IMR-90 (cell line): ENCODE data around the gene ALAD. TPM values are rescaled to one million over a fixed set of nuclear protein-coding genes. Genes with fewer than 3 reads are reported as not detected.

Source experiments
- ATAC-seq: fragments of 200-7000 bp; cut with Tn5 transposase; 2 replicates; pipeline ENCODE4 v1.9.1; 2020; ENCODE audit warnings: low read depth, mild to moderate bottlenecking, moderate library complexity
- BruUV-seq: library from RNA; stranded (reverse); fragments of 400-500 nt; replicated peaks from 2 replicates; lab custom pipeline; 2021; lab: Mats Ljungman, UMichigan
- CTCF ChIA-PET: fragments of 300-600 bp; formaldehyde crosslinking; extraction: SDS; loops from one replicate; lab custom pipeline; 2021; ENCODE audit warnings: antibody characterized with exemption; lab: Yijun Ruan, JAX
- POLR2A ChIA-PET: fragments of 300-600 bp; sonication (Branson Sonifier 250); formaldehyde crosslinking; loops from one replicate; lab custom pipeline; 2022; ENCODE audit warnings: antibody characterized with exemption; ENCODE audit not compliant: unreplicated experiment; lab: Charles Lee
- DNase-seq: peaks from one replicate; pipeline ENCODE4 v3.0.0; 2013
- H2AFZ ChIP-seq: replicated peaks from 2 replicates; pipeline ENCODE3; 2013; ENCODE audit warnings: low read length, mild to moderate bottlenecking; ENCODE audit not compliant: poor library complexity
- H2AK5ac ChIP-seq: 2 replicates; pipeline ENCODE4 v1.6.1; 2013; ENCODE audit warnings: low read depth, low read length, inconsistent platforms
- H2AK9ac ChIP-seq: replicated peaks from 2 replicates; pipeline ENCODE3; 2013; ENCODE audit warnings: mild to moderate bottlenecking, low read depth, low read length, moderate library complexity; ENCODE audit not compliant: poor library complexity
- H2BK120ac ChIP-seq: 2 replicates; pipeline ENCODE4 v1.6.1; 2013; ENCODE audit warnings: low read depth, low read length, inconsistent platforms
- H2BK15ac ChIP-seq: 3 replicates; pipeline ENCODE4 v1.6.1; 2013; ENCODE audit warnings: low read depth, low read length, inconsistent platforms
- H2BK20ac ChIP-seq: 2 replicates; pipeline ENCODE4 v1.6.1; 2013; ENCODE audit warnings: low read depth, mild to moderate bottlenecking, inconsistent platforms, low read length, moderate library complexity
- H2BK5ac ChIP-seq: 2 replicates; pipeline ENCODE4 v1.6.1; 2013; ENCODE audit warnings: mild to moderate bottlenecking, low read depth, low read length, inconsistent platforms; ENCODE audit not compliant: poor library complexity, severe bottlenecking
- H3K14ac ChIP-seq: replicated peaks from 2 replicates; pipeline ENCODE4 v1.6.1; 2013; ENCODE audit warnings: low read depth, low read length, inconsistent platforms
- H3K18ac ChIP-seq: 2 replicates; pipeline ENCODE4 v1.6.1; 2013; ENCODE audit warnings: low read depth, low read length, control low read depth
- H3K23ac ChIP-seq: 2 replicates; pipeline ENCODE4 v1.6.1; 2013; ENCODE audit warnings: low read depth, low read length, inconsistent platforms
- H3K27ac ChIP-seq: 2 replicates; pipeline ENCODE4 v1.5.1; 2013; ENCODE audit warnings: mild to moderate bottlenecking, control low read depth, low read length; ENCODE audit not compliant: insufficient read depth
- H3K27me3 ChIP-seq: 2 replicates; pipeline ENCODE4 v1.6.1; 2013; ENCODE audit warnings: low read length; ENCODE audit not compliant: control insufficient read depth, insufficient read depth
- H3K36me3 ChIP-seq: 2 replicates; pipeline ENCODE4 v1.6.1; 2013; ENCODE audit warnings: low read length, mixed read lengths; ENCODE audit not compliant: control insufficient read depth, insufficient read depth
- H3K4ac ChIP-seq: 2 replicates; pipeline ENCODE4 v1.6.1; 2013; ENCODE audit warnings: low read depth, low read length, inconsistent platforms
- H3K4me1 ChIP-seq: 2 replicates; pipeline ENCODE4 v1.6.1; 2013; ENCODE audit warnings: low read length, mixed read lengths; ENCODE audit not compliant: control insufficient read depth, insufficient read depth
- H3K4me2 ChIP-seq: 2 replicates; pipeline ENCODE4 v1.6.1; 2013; ENCODE audit warnings: low read depth, mild to moderate bottlenecking, control low read depth, low read length, moderate library complexity
- H3K4me3 ChIP-seq: 2 replicates; pipeline ENCODE4 v1.5.1; 2013; ENCODE audit warnings: low read depth, mild to moderate bottlenecking, control low read depth, low read length, moderate library complexity; ENCODE audit not compliant: insufficient read depth
- H3K56ac ChIP-seq: 2 replicates; pipeline ENCODE4 v1.6.1; 2013; ENCODE audit warnings: low read length, inconsistent platforms; ENCODE audit not compliant: insufficient read depth; ENCODE audit errors: extremely low read depth
- H3K79me1 ChIP-seq, 2 experiments: 2 replicates each; pipeline ENCODE4 v1.6.1; 2013; ENCODE audit warnings: low read length in 2 of 2, inconsistent platforms in 1 of 2, low read depth in 1 of 2
- H3K9ac ChIP-seq: 2 replicates; pipeline ENCODE4 v1.6.1; 2013; ENCODE audit warnings: low read depth, low read length, control low read depth
- H3K9me1 ChIP-seq: 2 replicates; pipeline ENCODE4 v1.6.1; 2013; ENCODE audit warnings: low read length, inconsistent platforms; ENCODE audit not compliant: insufficient read depth
- H3K9me3 ChIP-seq: 2 replicates; pipeline ENCODE4 v1.6.1; 2013; ENCODE audit warnings: low read length; ENCODE audit not compliant: control insufficient read depth, insufficient read depth
- H4K20me1 ChIP-seq: 2 replicates; pipeline ENCODE4 v1.6.1; 2013; ENCODE audit warnings: low read length, inconsistent platforms; ENCODE audit not compliant: insufficient read depth
- H4K5ac ChIP-seq: 2 replicates; pipeline ENCODE4 v1.6.1; 2013; ENCODE audit warnings: mild to moderate bottlenecking, low read depth, low read length, control low read depth
- H4K8ac ChIP-seq, 2 experiments: 2 replicates each; pipeline ENCODE4 v1.6.1; 2013; ENCODE audit warnings: low read depth in 2 of 2, low read length in 2 of 2, control low read depth in 1 of 2, inconsistent platforms in 1 of 2
- H4K91ac ChIP-seq: 2 replicates; pipeline ENCODE4 v1.6.1; 2013; ENCODE audit warnings: low read depth, low read length, inconsistent platforms; ENCODE audit not compliant: insufficient read depth
- BHLHE40 ChIP-seq: fragments of 150-350 bp; IDR thresholded peaks from 2 replicates; pipeline ENCODE4 v1.6.1; 2016; ENCODE audit warnings: mild to moderate bottlenecking, low read depth, low read length
- CEBPB ChIP-seq: IDR thresholded peaks from 2 replicates; pipeline ENCODE4 v1.6.1; 2012; ENCODE audit warnings: low read depth, low read length, improper control_type of control experiment
- CHD1 ChIP-seq: IDR thresholded peaks from 2 replicates; pipeline ENCODE4 v1.6.1; 2012; ENCODE audit warnings: low read depth, low read length, improper control_type of control experiment
- FOS ChIP-seq: fragments of 150-350 bp; IDR thresholded peaks from 2 replicates; pipeline ENCODE4 v1.6.1; 2016; ENCODE audit warnings: low read depth, low read length
- MAFK ChIP-seq: IDR thresholded peaks from 2 replicates; pipeline ENCODE4 v1.6.1; 2012; ENCODE audit warnings: low read depth, low read length, improper control_type of control experiment
- MAZ ChIP-seq: IDR thresholded peaks from 2 replicates; pipeline ENCODE4 v1.6.1; 2012; ENCODE audit warnings: low read depth, mild to moderate bottlenecking, low read length, improper control_type of control experiment, moderate library complexity, borderline replicate concordance
- MXI1 ChIP-seq: IDR thresholded peaks from 2 replicates; pipeline ENCODE4 v1.6.1; 2012; ENCODE audit warnings: low read depth, mild to moderate bottlenecking, low read length, moderate library complexity, borderline replicate concordance
- NFE2L2 ChIP-seq: fragments of 150-350 bp; IDR thresholded peaks from 2 replicates; pipeline ENCODE4 v1.6.1; 2016; ENCODE audit warnings: low read depth, mild to moderate bottlenecking, low read length
- POLR2A ChIP-seq: IDR thresholded peaks from 2 replicates; pipeline ENCODE4 v1.6.1; 2012; ENCODE audit warnings: mild to moderate bottlenecking, low read depth, low read length
- RAD21 ChIP-seq: IDR thresholded peaks from 2 replicates; pipeline ENCODE4 v1.6.1; 2012; ENCODE audit warnings: low read length, improper control_type of control experiment
- RCOR1 ChIP-seq: IDR thresholded peaks from 2 replicates; pipeline ENCODE4 v1.6.1; 2012; ENCODE audit warnings: mild to moderate bottlenecking, low read length, improper control_type of control experiment; ENCODE audit not compliant: insufficient replicate concordance
- RFX5 ChIP-seq: IDR thresholded peaks from 2 replicates; pipeline ENCODE4 v1.8.0; 2012; ENCODE audit warnings: low read depth, mild to moderate bottlenecking, low read length, moderate library complexity
- SMC3 ChIP-seq: fragments of 150-350 bp; IDR thresholded peaks from 2 replicates; pipeline ENCODE4 v1.6.1; 2016; ENCODE audit warnings: low read depth, mild to moderate bottlenecking, antibody characterized with exemption, low read length, moderate library complexity
- WGBS, 2 experiments: methylation state at CpG; one replicate each; pipeline versions ENCODE4 v1.1.5 to v1.1.7; 2013; ENCODE audit warnings: missing lambda C conversion rate in 2 of 2; ENCODE audit not compliant: insufficient read length in 1 of 2; ENCODE audit errors: extremely low coverage in 2 of 2; 5-methylcytosine and 5-hydroxymethylcytosine counted together
- dilution Hi-C: fragments of 300-500 bp; cut with HindIII; formaldehyde crosslinking; loops from one replicate; pipeline ENCODE4 v1.14.3; 2018; ENCODE audit warnings: low sequenced_read_pairs; ENCODE audit not compliant: unreplicated experiment
- in situ Hi-C: fragments of 300-500 bp; cut with MboI; formaldehyde crosslinking; loops from 3 replicates; pipeline ENCODE4 v1.14.3; 2019; ENCODE audit warnings: low sequenced_read_pairs, inconsistent platforms, mixed read lengths
- intact Hi-C: fragments of 100-400 bp; cut with micrococcal nuclease; formaldehyde crosslinking; loops from 2 replicates; pipeline ENCODE4 v1.10.0; 2022
- polyA plus RNA-seq, 3 experiments: library from polyadenylated mRNA; depleted of rRNA; stranded (reverse); fragments of >200 nt; gene quantifications; 2 replicates each; pipeline ENCODE4 v1.2.3, GENCODE V29; 2012; ENCODE audit warnings: low replicate concordance in 1 of 3
- total RNA-seq: library from RNA; depleted of rRNA; stranded (reverse); fragments of >200 nt; gene quantifications from 2 replicates; pipeline ENCODE4 v1.2.3, GENCODE V29; 2012
- TF ChIP-seq, protein P1 (sequence below): fragments of 150-350 bp; IDR thresholded peaks from 2 replicates; pipeline ENCODE4 v1.6.1; 2016; ENCODE audit warnings: low read depth, mild to moderate bottlenecking, low read length, moderate library complexity, borderline replicate concordance
- TF ChIP-seq, protein P2 (sequence below): conservative IDR thresholded peaks from 2 replicates; pipeline ENCODE4 v1.5.1; 2012; ENCODE audit warnings: mild to moderate bottlenecking, low read depth, low read length, improper control_type of control experiment
- TF ChIP-seq, protein P3 (sequence below): fragments of 150-350 bp; IDR thresholded peaks from 2 replicates; pipeline ENCODE4 v1.6.1; 2017; ENCODE audit warnings: mild to moderate bottlenecking, antibody characterized with exemption, low read length, low read depth

The ALAD gene
- total and polyA plus RNA-seq, 2 of the 4 experiments (the other 2 are of a cell fraction), result 11.1 to 15.6 TPM

DNA sequence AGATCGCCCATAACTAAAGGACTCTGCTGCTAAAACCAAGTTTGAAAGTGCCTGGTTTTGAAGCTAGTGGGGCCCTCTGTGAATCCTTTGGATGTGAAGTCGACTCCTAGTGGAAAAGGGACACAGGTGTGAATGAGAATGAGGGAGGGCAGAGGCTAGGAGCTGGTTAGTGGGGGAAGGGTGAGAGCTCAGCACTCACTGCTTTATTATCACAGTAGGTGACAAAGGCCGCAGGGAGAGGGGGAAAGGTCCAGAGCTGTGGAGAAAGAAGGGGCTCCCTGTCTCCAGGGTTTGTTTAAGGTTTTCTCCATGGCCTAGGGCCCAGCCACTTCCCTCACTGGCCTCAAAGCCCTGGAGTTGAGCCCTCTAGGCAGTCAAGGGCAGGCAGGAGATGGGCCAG lies 27.8 kb downstream of the ALAD start:
- ATAC-seq (no peak), DNase-seq (no peak)
- Histone ChIP-seq H3K27ac (no peak overlapping the region), H3K18ac (no peak overlapping the region), H3K4ac (no peak overlapping the region), H3K9me3 (no peaks in the 10 kb centered on the region), H3K27me3 (peaks cover 6% of the 10 kb centered on the region; the same call in 1 of the 2 replicates), H2AK9ac (no peak overlapping the region), H4K5ac (no peak overlapping the region), H3K56ac (no peak overlapping the region), H3K9me1 (no peaks in the 10 kb centered on the region), H2BK20ac (no peak overlapping the region), H2BK15ac (no peak overlapping the region), H3K4me3 (no peak overlapping the region), H3K14ac (no peak overlapping the region), H2AK5ac (no peak overlapping the region), H4K91ac (no peak overlapping the region), H2BK5ac (no peak overlapping the region), H3K79me1 (peaks cover 0 to 8% of the 10 kb centered on the region in 2 experiments; a peak in 1 of 4 replicates), H3K9ac (no peak overlapping the region), H2BK120ac (no peak overlapping the region), H2AFZ (no peak overlapping the region), H4K20me1 (no peaks in the 10 kb centered on the region), H3K23ac (no peak overlapping the region), H3K36me3 (peaks cover 12% of the 10 kb centered on the region; the same call in 1 of the 2 replicates), H3K4me2 (no peak overlapping the region), H3K4me1 (peaks cover 2% of the 10 kb centered on the region; the same call in 1 of the 2 replicates), H4K8ac (no peak overlapping the region)
- intact Hi-C loops, result no loop called here
- WGBS, 2 experiments, result 0% methylated on average over 1 of the region's 3 CpGs; no CpG with 5 or more reads in 1 of the 2 experiments
- dilution Hi-C loops, result no loop called here
- POLR2A ChIA-PET, result no interaction called here
- no TSS peak for BruUV-seq
- CTCF ChIA-PET, result interaction anchor here (0.9 to 1.0 kb wide), 2 partner anchors 9 to 28 kb away, joined by 3 to 4 read pairs; partner anchors contain the start of gene ALAD
- TF ChIP-seq, protein P1, sequence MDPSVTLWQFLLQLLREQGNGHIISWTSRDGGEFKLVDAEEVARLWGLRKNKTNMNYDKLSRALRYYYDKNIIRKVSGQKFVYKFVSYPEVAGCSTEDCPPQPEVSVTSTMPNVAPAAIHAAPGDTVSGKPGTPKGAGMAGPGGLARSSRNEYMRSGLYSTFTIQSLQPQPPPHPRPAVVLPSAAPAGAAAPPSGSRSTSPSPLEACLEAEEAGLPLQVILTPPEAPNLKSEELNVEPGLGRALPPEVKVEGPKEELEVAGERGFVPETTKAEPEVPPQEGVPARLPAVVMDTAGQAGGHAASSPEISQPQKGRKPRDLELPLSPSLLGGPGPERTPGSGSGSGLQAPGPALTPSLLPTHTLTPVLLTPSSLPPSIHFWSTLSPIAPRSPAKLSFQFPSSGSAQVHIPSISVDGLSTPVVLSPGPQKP, result no peak
- TF ChIP-seq, protein P2, sequence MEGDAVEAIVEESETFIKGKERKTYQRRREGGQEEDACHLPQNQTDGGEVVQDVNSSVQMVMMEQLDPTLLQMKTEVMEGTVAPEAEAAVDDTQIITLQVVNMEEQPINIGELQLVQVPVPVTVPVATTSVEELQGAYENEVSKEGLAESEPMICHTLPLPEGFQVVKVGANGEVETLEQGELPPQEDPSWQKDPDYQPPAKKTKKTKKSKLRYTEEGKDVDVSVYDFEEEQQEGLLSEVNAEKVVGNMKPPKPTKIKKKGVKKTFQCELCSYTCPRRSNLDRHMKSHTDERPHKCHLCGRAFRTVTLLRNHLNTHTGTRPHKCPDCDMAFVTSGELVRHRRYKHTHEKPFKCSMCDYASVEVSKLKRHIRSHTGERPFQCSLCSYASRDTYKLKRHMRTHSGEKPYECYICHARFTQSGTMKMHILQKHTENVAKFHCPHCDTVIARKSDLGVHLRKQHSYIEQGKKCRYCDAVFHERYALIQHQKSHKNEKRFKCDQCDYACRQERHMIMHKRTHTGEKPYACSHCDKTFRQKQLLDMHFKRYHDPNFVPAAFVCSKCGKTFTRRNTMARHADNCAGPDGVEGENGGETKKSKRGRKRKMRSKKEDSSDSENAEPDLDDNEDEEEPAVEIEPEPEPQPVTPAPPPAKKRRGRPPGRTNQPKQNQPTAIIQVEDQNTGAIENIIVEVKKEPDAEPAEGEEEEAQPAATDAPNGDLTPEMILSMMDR, result no peak
- no peak for TF ChIP-seq CEBPB
- TF ChIP-seq RAD21, result no peak
- no peak for TF ChIP-seq CHD1
- TF ChIP-seq RCOR1, result no peak
- no peak for TF ChIP-seq NFE2L2
- no peak for TF ChIP-seq POLR2A
- TF ChIP-seq FOS, result no peak
- no peak for TF ChIP-seq MAZ
- TF ChIP-seq MXI1, result no peak
- TF ChIP-seq BHLHE40, result no peak
- TF ChIP-seq SMC3, result no peak
- no peak for TF ChIP-seq MAFK
- TF ChIP-seq, protein P3, sequence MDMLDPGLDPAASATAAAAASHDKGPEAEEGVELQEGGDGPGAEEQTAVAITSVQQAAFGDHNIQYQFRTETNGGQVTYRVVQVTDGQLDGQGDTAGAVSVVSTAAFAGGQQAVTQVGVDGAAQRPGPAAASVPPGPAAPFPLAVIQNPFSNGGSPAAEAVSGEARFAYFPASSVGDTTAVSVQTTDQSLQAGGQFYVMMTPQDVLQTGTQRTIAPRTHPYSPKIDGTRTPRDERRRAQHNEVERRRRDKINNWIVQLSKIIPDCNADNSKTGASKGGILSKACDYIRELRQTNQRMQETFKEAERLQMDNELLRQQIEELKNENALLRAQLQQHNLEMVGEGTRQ, result no peak
- TF ChIP-seq RFX5, result no peak
- in situ Hi-C loops, result no loop called here
